IMR-90 (cell line): Measurements from ENCODE around the gene TMOD1. TPM values are rescaled to one million over a fixed set of nuclear protein-coding genes. Genes with fewer than 3 reads are reported as not detected.

Source experiments
- ATAC-seq: fragments of 200-7000 bp; cut with Tn5 transposase; 2 replicates; pipeline ENCODE4 v1.9.1; 2020; ENCODE audit warnings: low read depth, mild to moderate bottlenecking, moderate library complexity
- BruUV-seq: library from RNA; stranded (reverse); fragments of 400-500 nt; replicated peaks from 2 replicates; lab custom pipeline; 2021; lab: Mats Ljungman, UMichigan
- CTCF ChIA-PET: fragments of 300-600 bp; formaldehyde crosslinking; extraction: SDS; loops from one replicate; lab custom pipeline; 2021; ENCODE audit warnings: antibody characterized with exemption; lab: Yijun Ruan, JAX
- POLR2A ChIA-PET: fragments of 300-600 bp; sonication (Branson Sonifier 250); formaldehyde crosslinking; loops from one replicate; lab custom pipeline; 2022; ENCODE audit warnings: antibody characterized with exemption; ENCODE audit not compliant: unreplicated experiment; lab: Charles Lee
- DNase-seq: peaks from one replicate; pipeline ENCODE4 v3.0.0; 2013
- H2AFZ ChIP-seq: replicated peaks from 2 replicates; pipeline ENCODE3; 2013; ENCODE audit warnings: low read length, mild to moderate bottlenecking; ENCODE audit not compliant: poor library complexity
- H2AK5ac ChIP-seq: 2 replicates; pipeline ENCODE4 v1.6.1; 2013; ENCODE audit warnings: low read depth, low read length, inconsistent platforms
- H2AK9ac ChIP-seq: replicated peaks from 2 replicates; pipeline ENCODE3; 2013; ENCODE audit warnings: mild to moderate bottlenecking, low read depth, low read length, moderate library complexity; ENCODE audit not compliant: poor library complexity
- H2BK120ac ChIP-seq: 2 replicates; pipeline ENCODE4 v1.6.1; 2013; ENCODE audit warnings: low read depth, low read length, inconsistent platforms
- H2BK15ac ChIP-seq: 3 replicates; pipeline ENCODE4 v1.6.1; 2013; ENCODE audit warnings: low read depth, low read length, inconsistent platforms
- H2BK20ac ChIP-seq: 2 replicates; pipeline ENCODE4 v1.6.1; 2013; ENCODE audit warnings: low read depth, mild to moderate bottlenecking, inconsistent platforms, low read length, moderate library complexity
- H2BK5ac ChIP-seq: 2 replicates; pipeline ENCODE4 v1.6.1; 2013; ENCODE audit warnings: mild to moderate bottlenecking, low read depth, low read length, inconsistent platforms; ENCODE audit not compliant: poor library complexity, severe bottlenecking
- H3K14ac ChIP-seq: replicated peaks from 2 replicates; pipeline ENCODE4 v1.6.1; 2013; ENCODE audit warnings: low read depth, low read length, inconsistent platforms
- H3K18ac ChIP-seq: 2 replicates; pipeline ENCODE4 v1.6.1; 2013; ENCODE audit warnings: low read depth, low read length, control low read depth
- H3K23ac ChIP-seq: 2 replicates; pipeline ENCODE4 v1.6.1; 2013; ENCODE audit warnings: low read depth, low read length, inconsistent platforms
- H3K27ac ChIP-seq: 2 replicates; pipeline ENCODE4 v1.5.1; 2013; ENCODE audit warnings: mild to moderate bottlenecking, control low read depth, low read length; ENCODE audit not compliant: insufficient read depth
- H3K27me3 ChIP-seq: 2 replicates; pipeline ENCODE4 v1.6.1; 2013; ENCODE audit warnings: low read length; ENCODE audit not compliant: control insufficient read depth, insufficient read depth
- H3K36me3 ChIP-seq: 2 replicates; pipeline ENCODE4 v1.6.1; 2013; ENCODE audit warnings: low read length, mixed read lengths; ENCODE audit not compliant: control insufficient read depth, insufficient read depth
- H3K4ac ChIP-seq: 2 replicates; pipeline ENCODE4 v1.6.1; 2013; ENCODE audit warnings: low read depth, low read length, inconsistent platforms
- H3K4me1 ChIP-seq: 2 replicates; pipeline ENCODE4 v1.6.1; 2013; ENCODE audit warnings: low read length, mixed read lengths; ENCODE audit not compliant: control insufficient read depth, insufficient read depth
- H3K4me2 ChIP-seq: 2 replicates; pipeline ENCODE4 v1.6.1; 2013; ENCODE audit warnings: low read depth, mild to moderate bottlenecking, control low read depth, low read length, moderate library complexity
- H3K4me3 ChIP-seq: 2 replicates; pipeline ENCODE4 v1.5.1; 2013; ENCODE audit warnings: low read depth, mild to moderate bottlenecking, control low read depth, low read length, moderate library complexity; ENCODE audit not compliant: insufficient read depth
- H3K56ac ChIP-seq: 2 replicates; pipeline ENCODE4 v1.6.1; 2013; ENCODE audit warnings: low read length, inconsistent platforms; ENCODE audit not compliant: insufficient read depth; ENCODE audit errors: extremely low read depth
- H3K79me1 ChIP-seq, 2 experiments: 2 replicates each; pipeline ENCODE4 v1.6.1; 2013; ENCODE audit warnings: low read length in 2 of 2, inconsistent platforms in 1 of 2, low read depth in 1 of 2
- H3K9ac ChIP-seq: 2 replicates; pipeline ENCODE4 v1.6.1; 2013; ENCODE audit warnings: low read depth, low read length, control low read depth
- H3K9me1 ChIP-seq: 2 replicates; pipeline ENCODE4 v1.6.1; 2013; ENCODE audit warnings: low read length, inconsistent platforms; ENCODE audit not compliant: insufficient read depth
- H3K9me3 ChIP-seq: 2 replicates; pipeline ENCODE4 v1.6.1; 2013; ENCODE audit warnings: low read length; ENCODE audit not compliant: control insufficient read depth, insufficient read depth
- H4K20me1 ChIP-seq: 2 replicates; pipeline ENCODE4 v1.6.1; 2013; ENCODE audit warnings: low read length, inconsistent platforms; ENCODE audit not compliant: insufficient read depth
- H4K5ac ChIP-seq: 2 replicates; pipeline ENCODE4 v1.6.1; 2013; ENCODE audit warnings: mild to moderate bottlenecking, low read depth, low read length, control low read depth
- H4K8ac ChIP-seq, 2 experiments: 2 replicates each; pipeline ENCODE4 v1.6.1; 2013; ENCODE audit warnings: low read depth in 2 of 2, low read length in 2 of 2, control low read depth in 1 of 2, inconsistent platforms in 1 of 2
- H4K91ac ChIP-seq: 2 replicates; pipeline ENCODE4 v1.6.1; 2013; ENCODE audit warnings: low read depth, low read length, inconsistent platforms; ENCODE audit not compliant: insufficient read depth
- CTCF ChIP-seq: conservative IDR thresholded peaks from 2 replicates; pipeline ENCODE4 v1.5.1; 2012; ENCODE audit warnings: mild to moderate bottlenecking, low read depth, low read length, improper control_type of control experiment
- ELK1 ChIP-seq: fragments of 150-350 bp; IDR thresholded peaks from 2 replicates; pipeline ENCODE4 v1.6.1; 2016; ENCODE audit warnings: low read depth, mild to moderate bottlenecking, low read length, moderate library complexity, borderline replicate concordance
- MAZ ChIP-seq: IDR thresholded peaks from 2 replicates; pipeline ENCODE4 v1.6.1; 2012; ENCODE audit warnings: low read depth, mild to moderate bottlenecking, low read length, improper control_type of control experiment, moderate library complexity, borderline replicate concordance
- MXI1 ChIP-seq: IDR thresholded peaks from 2 replicates; pipeline ENCODE4 v1.6.1; 2012; ENCODE audit warnings: low read depth, mild to moderate bottlenecking, low read length, moderate library complexity, borderline replicate concordance
- NFE2L2 ChIP-seq: fragments of 150-350 bp; IDR thresholded peaks from 2 replicates; pipeline ENCODE4 v1.6.1; 2016; ENCODE audit warnings: low read depth, mild to moderate bottlenecking, low read length
- POLR2A ChIP-seq: IDR thresholded peaks from 2 replicates; pipeline ENCODE4 v1.6.1; 2012; ENCODE audit warnings: mild to moderate bottlenecking, low read depth, low read length
- RAD21 ChIP-seq: IDR thresholded peaks from 2 replicates; pipeline ENCODE4 v1.6.1; 2012; ENCODE audit warnings: low read length, improper control_type of control experiment
- RCOR1 ChIP-seq: IDR thresholded peaks from 2 replicates; pipeline ENCODE4 v1.6.1; 2012; ENCODE audit warnings: mild to moderate bottlenecking, low read length, improper control_type of control experiment; ENCODE audit not compliant: insufficient replicate concordance
- RFX5 ChIP-seq: IDR thresholded peaks from 2 replicates; pipeline ENCODE4 v1.8.0; 2012; ENCODE audit warnings: low read depth, mild to moderate bottlenecking, low read length, moderate library complexity
- SMC3 ChIP-seq: fragments of 150-350 bp; IDR thresholded peaks from 2 replicates; pipeline ENCODE4 v1.6.1; 2016; ENCODE audit warnings: low read depth, mild to moderate bottlenecking, antibody characterized with exemption, low read length, moderate library complexity
- WGBS, 2 experiments: methylation state at CpG; one replicate each; pipeline versions ENCODE4 v1.1.5 to v1.1.7; 2013; ENCODE audit warnings: missing lambda C conversion rate in 2 of 2; ENCODE audit not compliant: insufficient read length in 1 of 2; ENCODE audit errors: extremely low coverage in 2 of 2; 5-methylcytosine and 5-hydroxymethylcytosine counted together
- dilution Hi-C: fragments of 300-500 bp; cut with HindIII; formaldehyde crosslinking; loops from one replicate; pipeline ENCODE4 v1.14.3; 2018; ENCODE audit warnings: low sequenced_read_pairs; ENCODE audit not compliant: unreplicated experiment
- in situ Hi-C: fragments of 300-500 bp; cut with MboI; formaldehyde crosslinking; loops from 3 replicates; pipeline ENCODE4 v1.14.3; 2019; ENCODE audit warnings: low sequenced_read_pairs, inconsistent platforms, mixed read lengths
- intact Hi-C: fragments of 100-400 bp; cut with micrococcal nuclease; formaldehyde crosslinking; loops from 2 replicates; pipeline ENCODE4 v1.10.0; 2022
- polyA plus RNA-seq, 3 experiments: library from polyadenylated mRNA; depleted of rRNA; stranded (reverse); fragments of >200 nt; gene quantifications; 2 replicates each; pipeline ENCODE4 v1.2.3, GENCODE V29; 2012; ENCODE audit warnings: low replicate concordance in 1 of 3
- total RNA-seq: library from RNA; depleted of rRNA; stranded (reverse); fragments of >200 nt; gene quantifications from 2 replicates; pipeline ENCODE4 v1.2.3, GENCODE V29; 2012

Gene TMOD1
- total and polyA plus RNA-seq, 2 of the 4 experiments (the other 2 are of a cell fraction) = 0.18 to 0.38 TPM

- ChIA-PET CTCF (interaction anchor here (1.5 kb wide), 1 partner anchor 87 kb away, joined by 9 read pairs; no protein-coding TSS in a partner anchor), POLR2A (no interaction called here)
- ATAC-seq = no peak
- no peak overlapping the region for H2BK15ac ChIP-seq
- peaks cover 6% of the 10 kb centered on the region for H3K27me3 ChIP-seq
- 0 out of 2 replicates have a peak, but pooled peaks cover 4% of the 10 kb centered on the region for H4K20me1 ChIP-seq
- no peak for TF ChIP-seq CTCF
- no peak for TF ChIP-seq MAZ
- no peak for TF ChIP-seq POLR2A
- no peak for TF ChIP-seq SMC3
- no peak for TF ChIP-seq RAD21
- TF ChIP-seq RFX5 = no peak
- no peak for TF ChIP-seq NFE2L2
- no peak for TF ChIP-seq RCOR1
- no peak for TF ChIP-seq MXI1
- no peak for TF ChIP-seq ELK1
- peak overlapping the region; percentile 15 for H2AK9ac ChIP-seq
- H3K4me1 ChIP-seq = peaks cover 6% of the 10 kb centered on the region
- H3K79me1 ChIP-seq = no peaks in the 10 kb centered on the region
- H3K9ac ChIP-seq = no peak overlapping the region
- H3K9me3 ChIP-seq = no peaks in the 10 kb centered on the region; the same call in 1 of the 2 replicates
- peak overlapping the region; percentile 18 for H3K4ac ChIP-seq
- no peak for DNase-seq
- H2AFZ ChIP-seq = no peak overlapping the region
- H2BK20ac ChIP-seq = no peak overlapping the region
- H3K4me2 ChIP-seq = no peak overlapping the region
- H4K5ac ChIP-seq = no peak overlapping the region
- H2BK5ac ChIP-seq = no peak overlapping the region
- peak overlapping the region; percentile 44; the same call in 1 of the 2 replicates for H2AK5ac ChIP-seq
- 0 out of 2 replicates have a peak overlapping the region, but pooled peaks have one; percentile 14 for H2BK120ac ChIP-seq
- no peak overlapping the region for H3K23ac ChIP-seq
- H3K56ac ChIP-seq = no peak overlapping the region
- WGBS, 2 experiments = no CpG with 5 or more reads among the region's 6 CpGs
- dilution Hi-C loops (no loop called here), in situ Hi-C loops (no loop called here), intact Hi-C loops (no loop called here)
- no peak overlapping the region for H3K4me3 ChIP-seq
- H3K18ac ChIP-seq = no peak overlapping the region; the same call in 1 of the 2 replicates
- H3K14ac ChIP-seq = no peak overlapping the region
- no peak overlapping the region for H4K8ac ChIP-seq
- H3K9me1 ChIP-seq = peaks cover 9% of the 10 kb centered on the region
- H4K91ac ChIP-seq = no peak overlapping the region
- no TSS peak for BruUV-seq
- no peaks in the 10 kb centered on the region for H3K36me3 ChIP-seq
- H3K27ac ChIP-seq = no peak overlapping the region
Measured at GRCh38 chr9:97511655-97512427, 10.4 kb downstream of the TMOD1 start.
